ENCODE measurements around the gene TPCN2. TPM values are rescaled to one million over a fixed set of nuclear protein-coding genes. Genes with fewer than 3 reads are reported as not detected.
A peak's percentile ranks its signal among the peaks of the same experiment; 100 is the strongest.
"Not testable (repeated sequence)": the region's sequence is repeated elsewhere in the genome, so short reads cannot be mapped to it uniquely, and the experiment has no call there.

The TPCN2 gene
- polyA plus RNA-seq, 4 donors, result 12.9 to 20.8 (median 17.1) TPM

DNA sequence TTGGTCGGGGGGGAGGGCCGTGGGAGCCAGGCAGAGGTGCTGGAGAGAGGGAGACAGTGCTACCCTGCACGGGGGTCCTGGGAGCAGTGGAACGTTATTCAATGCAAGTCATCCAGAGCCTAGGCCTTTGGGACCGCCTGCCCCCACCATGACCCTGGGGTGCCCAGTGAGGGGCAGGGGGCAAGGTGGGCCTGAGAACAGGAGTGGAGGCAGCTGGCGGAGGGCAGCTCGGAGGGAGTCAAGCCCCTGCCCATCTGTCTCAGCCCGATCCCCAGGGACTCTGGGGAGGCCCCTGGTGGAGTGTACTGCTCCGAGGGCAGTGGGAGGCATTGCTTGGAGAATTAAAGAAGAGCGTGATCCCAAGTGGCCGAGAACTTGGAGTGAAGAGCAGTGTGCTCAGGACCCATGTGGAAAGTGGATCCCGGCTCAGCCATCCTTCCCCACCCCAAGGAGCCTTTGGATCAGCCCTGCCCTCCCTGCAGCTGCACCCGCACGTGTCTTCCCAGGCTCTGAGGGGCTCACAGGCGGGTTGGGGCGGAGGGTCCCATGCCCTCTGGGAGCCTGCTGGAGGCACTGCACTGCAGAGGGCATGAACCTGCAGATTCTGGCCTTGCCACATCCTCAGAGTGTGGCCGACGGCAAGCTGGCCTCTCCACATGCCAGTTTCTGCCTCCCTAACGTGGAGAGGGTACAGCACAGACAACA, 73.0 kb downstream of the TPCN2 start:
- DNase-seq (ENCODE audit: low read depth in 4 of 4, low spot score in 2 of 4), result no peak

GRCh38 chr11:69122326-69122629, 73.5 kb downstream of the TPCN2 start:
- no peak for DNase-seq (ENCODE audit: low read depth in 4 of 4, low spot score in 2 of 4)

GRCh38 chr11:69122630-69123431, 74.1 kb downstream of the TPCN2 start:
- DNase-seq (ENCODE audit: low read depth in 4 of 4, low spot score in 2 of 4), result no peak

GRCh38 chr11:69123593-69124545, 75.1 kb downstream of the TPCN2 start:
- no peak for DNase-seq (ENCODE audit: low read depth in 4 of 4, low spot score in 2 of 4)

DNA sequence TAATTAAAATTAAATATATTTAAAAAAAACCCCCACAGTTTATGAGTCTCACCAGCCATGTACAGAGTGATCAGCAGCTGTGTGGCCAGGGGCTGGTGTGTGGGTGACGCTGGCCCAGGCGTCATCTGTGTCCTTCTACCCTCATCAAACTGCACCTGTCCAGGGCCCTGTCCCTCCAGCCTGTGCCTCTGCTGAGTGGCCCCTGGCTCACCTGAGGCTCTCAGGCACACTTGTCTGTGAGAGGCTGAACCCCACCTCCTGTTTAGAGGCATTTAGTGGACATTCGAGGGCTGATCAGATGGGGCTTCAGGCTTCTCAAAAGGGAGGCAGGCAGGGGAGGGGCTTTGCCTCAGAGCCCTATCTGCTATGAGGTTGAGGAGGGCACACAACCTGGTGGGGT, 77.1 kb downstream of the TPCN2 start:
- DNase-seq (ENCODE audit: low read depth in 4 of 4, low spot score in 2 of 4), result no peak

GRCh38 chr11:69126286-69126685, 77.6 kb downstream of the TPCN2 start:
- no peak for DNase-seq (ENCODE audit: low read depth in 4 of 4, low spot score in 2 of 4)

GRCh38 chr11:69127081-69127850, 78.5 kb downstream of the TPCN2 start:
- DNase-seq (ENCODE audit: low read depth in 4 of 4, low spot score in 2 of 4), result no peak

DNA sequence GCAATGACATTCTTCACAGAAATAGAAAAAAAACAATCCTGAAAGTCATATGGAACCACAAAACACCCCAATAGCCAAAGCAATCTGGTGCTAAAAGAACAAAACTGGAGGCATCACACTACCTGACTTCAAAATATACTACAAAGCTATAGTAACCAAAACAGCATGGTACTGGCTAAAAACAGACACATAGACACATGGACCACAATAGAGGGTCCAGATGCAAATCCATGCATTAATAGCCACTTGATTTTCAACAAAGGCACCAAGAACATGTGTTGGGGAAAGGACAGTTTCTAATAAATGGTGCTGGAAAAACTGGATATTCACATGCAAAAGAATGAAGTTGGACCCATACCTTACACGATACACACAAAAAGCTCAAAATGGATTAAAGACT, 79.2 kb downstream of the TPCN2 start:
- no peak for DNase-seq (ENCODE audit: low read depth in 4 of 4, low spot score in 2 of 4)

GRCh38 chr11:69129053-69129452, 80.3 kb downstream of the TPCN2 start:
- DNase-seq (ENCODE audit: low read depth in 4 of 4, low spot score in 2 of 4), result no peak

- DNase-seq (ENCODE audit: low read depth in 4 of 4, low spot score in 2 of 4), result no peak
Observed at GRCh38 chr11:69129647-69130046, 80.9 kb downstream of the TPCN2 start.

- DNase-seq (ENCODE audit: low read depth in 4 of 4, low spot score in 2 of 4), result no peak
Observed at GRCh38 chr11:69130654-69131053, 81.9 kb downstream of the TPCN2 start.

GRCh38 chr11:69131121-69131566, 82.4 kb downstream of the TPCN2 start:
- no peak for DNase-seq (ENCODE audit: low read depth in 4 of 4, low spot score in 2 of 4)

DNA sequence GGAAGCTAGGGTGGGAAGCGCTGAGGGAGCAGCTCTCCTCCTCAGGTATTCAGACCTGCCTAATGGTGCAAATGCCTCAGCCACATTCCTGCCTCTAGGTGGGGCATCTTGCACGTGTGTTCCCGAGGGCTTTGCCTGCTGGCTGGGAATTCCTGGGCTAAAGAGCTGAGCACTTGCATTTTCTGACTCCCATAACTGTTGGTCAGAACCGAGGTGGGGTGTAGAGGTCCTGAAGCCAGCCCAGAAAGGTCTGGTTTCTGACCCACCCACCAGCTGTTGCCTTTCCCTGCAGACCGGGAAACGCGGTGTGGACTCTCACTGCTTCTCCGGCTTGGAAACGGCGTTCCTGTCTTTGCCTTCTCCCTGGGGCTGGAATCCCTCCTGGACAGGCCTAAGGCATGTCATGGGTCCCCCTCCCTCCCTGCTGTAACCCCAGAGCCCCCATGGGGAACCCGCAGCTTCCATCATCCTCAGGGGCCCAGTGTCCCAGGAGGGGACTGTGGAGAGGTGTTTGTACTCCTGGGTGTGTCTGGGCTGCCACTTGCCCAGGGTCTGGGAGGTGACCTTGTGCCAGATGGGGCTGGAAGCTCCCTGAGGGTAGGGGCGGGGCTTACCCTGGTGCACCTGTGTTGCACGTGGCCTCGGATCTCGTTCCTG, 83.0 kb downstream of the TPCN2 start:
- DNase-seq (ENCODE audit: low read depth in 4 of 4, low spot score in 2 of 4), result peak; percentile 69 to 91 (median 76)

DNA sequence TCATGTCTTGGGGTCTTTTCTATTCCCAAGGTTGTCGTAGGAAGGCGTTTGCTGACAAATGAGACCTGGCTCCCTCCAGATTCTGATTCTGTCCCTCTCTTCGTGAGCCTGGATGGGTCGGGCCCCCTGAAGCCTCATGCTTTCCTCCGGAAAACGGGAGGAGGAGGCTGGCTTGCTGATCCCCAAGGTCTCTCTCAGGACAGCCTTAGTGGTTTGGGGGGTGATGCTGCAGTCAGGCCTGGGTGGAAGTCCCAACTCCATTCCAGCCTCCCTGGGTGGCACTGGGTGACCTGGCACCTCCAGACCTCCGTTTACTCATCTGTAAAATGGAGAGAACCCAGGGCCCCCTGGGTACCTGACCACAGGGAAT, 83.6 kb downstream of the TPCN2 start:
- no peak for DNase-seq (ENCODE audit: low read depth in 4 of 4, low spot score in 2 of 4)

- no peak for DNase-seq (ENCODE audit: low read depth in 4 of 4, low spot score in 2 of 4)
Observed at GRCh38 chr11:69133251-69133650, 84.5 kb downstream of the TPCN2 start.

GRCh38 chr11:69134182-69134581, 85.5 kb downstream of the TPCN2 start:
- DNase-seq (ENCODE audit: low read depth in 4 of 4, low spot score in 2 of 4), result not testable (repeated sequence)

- DNase-seq (ENCODE audit: low read depth in 4 of 4, low spot score in 2 of 4), result no peak
Observed at GRCh38 chr11:69134957-69135356, 86.2 kb downstream of the TPCN2 start.

DNA sequence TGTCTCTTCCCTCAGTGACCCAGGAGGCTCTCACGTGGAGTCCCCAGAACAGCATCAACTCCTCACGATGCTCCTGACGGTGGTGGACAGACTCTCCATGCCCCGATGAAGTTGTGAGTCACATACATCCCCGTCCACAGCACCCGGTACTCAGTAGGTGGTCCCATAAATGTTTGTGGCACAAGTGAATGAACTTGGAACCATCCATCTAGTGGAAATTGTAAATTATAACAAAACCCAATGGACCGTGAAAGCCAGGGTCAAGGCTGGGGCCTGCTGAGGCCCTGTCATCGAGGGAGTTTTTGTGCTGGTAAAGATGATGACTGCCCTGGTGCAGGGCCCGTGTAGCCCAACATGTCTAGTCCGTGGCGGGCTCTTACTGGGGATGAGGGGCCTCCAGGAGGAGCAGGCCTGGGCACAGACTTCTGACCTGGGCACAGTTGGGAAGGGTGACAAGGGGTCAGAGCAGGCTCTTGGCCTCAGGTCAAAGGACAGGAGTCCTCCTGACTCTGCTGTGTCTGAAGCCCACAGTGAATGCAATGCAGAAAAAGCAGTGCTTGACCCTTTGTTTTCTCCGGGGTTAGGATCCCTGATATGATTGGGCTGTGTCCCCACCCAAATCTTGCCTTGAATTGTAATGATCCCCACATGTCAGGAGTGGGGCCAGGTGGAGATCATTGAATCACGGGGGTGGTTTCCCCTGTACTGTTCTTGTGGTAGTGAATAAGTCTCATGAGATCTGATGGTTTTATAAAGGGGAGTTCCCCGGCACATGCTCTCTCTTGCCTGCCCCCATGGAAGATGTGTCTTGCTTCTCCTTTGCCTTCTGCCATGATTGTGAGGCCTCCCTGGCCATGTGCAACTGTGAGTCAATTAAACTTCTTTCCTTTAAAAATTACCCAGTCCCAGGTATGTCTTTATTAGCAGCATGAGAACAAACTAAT, 87.0 kb downstream of the TPCN2 start:
- DNase-seq (ENCODE audit: low read depth in 4 of 4, low spot score in 2 of 4), result no peak

DNA sequence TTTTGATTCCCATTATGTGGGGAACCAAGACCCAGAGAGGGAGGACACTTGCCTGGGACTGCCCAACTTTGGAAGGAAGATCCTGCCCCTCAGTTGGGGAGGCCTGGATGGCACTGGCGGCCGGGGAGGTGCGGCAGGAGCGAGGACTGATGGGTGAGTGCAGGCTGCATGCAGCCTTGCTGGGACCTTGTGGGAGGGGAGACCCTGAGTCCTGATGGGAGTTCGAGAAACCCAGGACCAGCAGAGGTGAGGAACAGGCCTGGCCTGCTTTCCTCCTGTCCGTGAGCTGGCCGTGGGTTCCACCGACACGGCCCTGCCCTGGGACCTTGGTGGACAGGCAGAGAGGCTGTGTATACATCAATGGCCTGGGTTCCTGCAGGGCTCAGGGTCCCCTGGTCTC, 87.7 kb downstream of the TPCN2 start:
- DNase-seq (ENCODE audit: low read depth in 4 of 4, low spot score in 2 of 4), result no peak

All from left renal cortex interstitium (tissue), 4 donors.